WTC11 (cell line): ENCODE results near the gene TMEM151A. TPM values are rescaled to one million over a fixed set of nuclear protein-coding genes. Genes with fewer than 3 reads are reported as not detected.

ENCODE experiments used
- ATAC-seq: fragments of 200-7000 bp; cut with Tn5 transposase; 2 replicates; pipeline ENCODE4 v1.10.0; 2021; ENCODE audit warnings: mild to moderate bottlenecking, moderate library complexity
- CTCF ChIA-PET: fragments of 300-600 bp; sonication (Branson Sonifier 250); formaldehyde crosslinking; loops from one replicate; lab custom pipeline; 2021; ENCODE audit warnings: antibody characterized with exemption; lab: Charles Lee
- POLR2A ChIA-PET: fragments of 350-600 bp; sonication (Branson Sonifier 250); formaldehyde crosslinking; loops from one replicate; lab custom pipeline; 2021; ENCODE audit warnings: antibody characterized with exemption; lab: Charles Lee
- DNase-seq: peaks from one replicate; pipeline ENCODE4 v3.0.0; 2021; ENCODE audit warnings: low spot score
- H3K27ac Mint-ChIP-seq: 2 replicates; pipeline ENCODE4 v1.8.0; 2021; ENCODE audit warnings: mixed read lengths
- H3K27me3 Mint-ChIP-seq: 2 replicates; pipeline ENCODE4 v1.8.0; 2021; ENCODE audit warnings: low read depth, mild to moderate bottlenecking, moderate library complexity, mixed read lengths
- H3K36me3 Mint-ChIP-seq: 2 replicates; pipeline ENCODE4 v1.8.0; 2021; ENCODE audit warnings: mixed read lengths
- H3K4me1 Mint-ChIP-seq: 2 replicates; pipeline ENCODE4 v1.8.0; 2022; ENCODE audit warnings: mixed read lengths
- H3K4me3 Mint-ChIP-seq: 2 replicates; pipeline ENCODE4 v1.8.0; 2021; ENCODE audit warnings: mild to moderate bottlenecking, moderate library complexity, mixed read lengths
- H3K9me3 Mint-ChIP-seq: 2 replicates; pipeline ENCODE4 v1.8.0; 2021; ENCODE audit warnings: mixed read lengths
- ESRRA ChIP-seq: sonication (generic); formaldehyde crosslinking; IDR thresholded peaks from 2 replicates; pipeline ENCODE4 v1.8.1; 2022; ENCODE audit warnings: mild to moderate bottlenecking, missing genetic modification reagents, borderline replicate concordance
- FOXJ3 ChIP-seq: sonication (generic); formaldehyde crosslinking; IDR thresholded peaks from 2 replicates; pipeline ENCODE4 v1.9.0; 2021; ENCODE audit warnings: missing genetic modification reagents, mild to moderate bottlenecking, borderline replicate concordance
- GABPB1 ChIP-seq: sonication (generic); formaldehyde crosslinking; IDR thresholded peaks from 2 replicates; pipeline ENCODE4 v1.8.1; 2023; ENCODE audit warnings: mild to moderate bottlenecking, missing genetic modification reagents
- GTF2I ChIP-seq: fragments of 250-450 bp; sonication (Bioruptor Pico); conservative IDR thresholded peaks from 2 replicates; pipeline ENCODE4 v1.4.0; 2021; ENCODE audit warnings: mild to moderate bottlenecking
- JUN ChIP-seq: sonication (generic); formaldehyde crosslinking; IDR thresholded peaks from 2 replicates; pipeline ENCODE4 v1.8.0; 2023; ENCODE audit warnings: mild to moderate bottlenecking, missing genetic modification reagents
- NR2C2 ChIP-seq: sonication (generic); formaldehyde crosslinking; IDR thresholded peaks from 2 replicates; pipeline ENCODE4 v1.8.0; 2022; ENCODE audit warnings: mild to moderate bottlenecking, missing genetic modification reagents
- OVOL2 ChIP-seq: fragments of 250-450 bp; sonication (Bioruptor Pico); IDR thresholded peaks from 2 replicates; pipeline ENCODE4 v1.9.0; 2021; ENCODE audit warnings: mild to moderate bottlenecking, borderline replicate concordance
- SMAD4 ChIP-seq: sonication (generic); formaldehyde crosslinking; IDR thresholded peaks from 2 replicates; pipeline ENCODE4 v1.8.0; 2022; ENCODE audit warnings: mild to moderate bottlenecking, missing genetic modification reagents
- TCF7 ChIP-seq: sonication (generic); formaldehyde crosslinking; IDR thresholded peaks from 2 replicates; pipeline ENCODE4 v1.8.0; 2022; ENCODE audit warnings: mild to moderate bottlenecking, low read depth, missing genetic modification reagents, moderate library complexity
- ZNF416 ChIP-seq: fragments of 250-450 bp; sonication (Bioruptor Pico); IDR thresholded peaks from 2 replicates; pipeline ENCODE4 v1.9.0; 2021; ENCODE audit warnings: mild to moderate bottlenecking, inconsistent platforms
- ZNF423 ChIP-seq: fragments of 250-450 bp; sonication (Bioruptor Pico); IDR thresholded peaks from 2 replicates; pipeline ENCODE4 v2.1.2; 2022; ENCODE audit warnings: mild to moderate bottlenecking, moderate library complexity
- total RNA-seq: library from RNA; stranded (reverse); gene quantifications from 3 replicates; pipeline ENCODE4 v1.2.3, GENCODE V29; 2021
- TF ChIP-seq, protein P1 (sequence below): sonication (generic); formaldehyde crosslinking; conservative IDR thresholded peaks from 2 replicates; pipeline ENCODE4 v1.8.1; 2022; ENCODE audit warnings: mild to moderate bottlenecking, missing genetic modification reagents
- TF ChIP-seq, protein P2 (sequence below): sonication (generic); formaldehyde crosslinking; IDR thresholded peaks from 2 replicates; pipeline ENCODE4 v1.8.0; 2023; ENCODE audit warnings: missing genetic modification reagents
- TF ChIP-seq, protein P3 (sequence below): sonication (generic); formaldehyde crosslinking; IDR thresholded peaks from 2 replicates; pipeline ENCODE4 v1.8.0; 2022; ENCODE audit warnings: mild to moderate bottlenecking, missing genetic modification reagents
- TF ChIP-seq, protein P4 (sequence below): sonication (generic); formaldehyde crosslinking; IDR thresholded peaks from 2 replicates; pipeline ENCODE4 v1.8.1; 2022; ENCODE audit warnings: missing genetic modification reagents, borderline replicate concordance
- TF ChIP-seq, protein P5 (sequence below): fragments of 250-450 bp; sonication (Bioruptor Pico); IDR thresholded peaks from 2 replicates; pipeline ENCODE4 v1.9.0; 2021; ENCODE audit warnings: moderate library complexity, mild to moderate bottlenecking, inconsistent platforms, borderline replicate concordance
- TF ChIP-seq, protein P6 (sequence below): fragments of 250-450 bp; sonication (Bioruptor Pico); IDR thresholded peaks from 2 replicates; pipeline ENCODE4 v1.9.0; 2021; ENCODE audit warnings: mild to moderate bottlenecking, borderline replicate concordance
- TF ChIP-seq, protein P7 (sequence below): sonication (generic); formaldehyde crosslinking; IDR thresholded peaks from 2 replicates; pipeline ENCODE4 v1.8.0; 2022; ENCODE audit warnings: mild to moderate bottlenecking, missing genetic modification reagents

TMEM151A gene
- total RNA-seq, 1 experiment from 2014 or later: 2.2 TPM

DNA sequence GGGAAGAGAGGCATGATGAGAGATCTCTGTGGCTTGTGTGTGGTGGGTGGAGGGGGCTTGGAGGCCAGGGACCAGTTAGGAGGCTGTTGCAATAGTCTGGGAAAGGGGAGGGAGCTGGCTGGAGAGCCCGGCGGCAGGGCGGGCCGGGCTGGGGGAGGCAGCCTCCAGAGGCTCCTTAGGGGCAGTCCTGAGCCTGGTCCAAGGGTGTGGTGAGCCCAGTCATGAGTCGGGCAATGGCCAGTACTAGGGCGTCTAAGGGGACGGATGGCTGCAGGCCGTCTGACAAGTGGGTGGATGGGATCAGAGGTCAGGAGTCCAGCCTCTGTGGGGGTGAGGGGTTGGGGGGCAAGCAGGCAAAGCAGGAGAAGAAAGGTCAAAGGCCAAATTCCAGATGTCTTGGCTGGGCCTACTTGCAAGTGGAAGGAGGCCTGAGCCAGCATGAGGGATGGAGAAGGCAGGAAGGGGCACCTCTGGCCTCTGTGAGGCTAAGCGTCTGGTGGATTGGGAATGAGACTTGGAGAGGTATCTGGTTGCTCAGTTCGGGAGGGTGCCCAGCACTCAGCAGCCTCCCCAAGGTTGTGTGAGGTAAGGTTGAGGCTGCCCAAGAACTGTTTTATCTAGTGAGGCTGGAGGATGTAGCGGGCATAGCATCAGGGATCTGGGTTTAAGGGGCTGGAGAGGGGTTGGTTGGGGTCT, 31.2 kb downstream of the TMEM151A start:
- ChIA-PET POLR2A (interaction anchor here (1.6 kb wide), 1 partner anchor 10 kb away, joined by 14 read pairs; no protein-coding TSS in a partner anchor), CTCF (interaction anchor here (0.6 to 2.0 kb wide), 6 partner anchors 10 to 77 kb away, joined by 3 to 51 read pairs (median 5); partner anchors contain the start of genes RAB1B and RIN1)
- H3K36me3 Mint-ChIP-seq: peaks cover 20% of the 10 kb centered on the region
- peaks cover 24% of the 10 kb centered on the region for H3K27me3 Mint-ChIP-seq
- H3K4me3 Mint-ChIP-seq: no peak overlapping the region
- DNase-seq (no peak), ATAC-seq (no peak)
- peaks cover 23% of the 10 kb centered on the region for H3K4me1 Mint-ChIP-seq
- TF ChIP-seq, protein P1, sequence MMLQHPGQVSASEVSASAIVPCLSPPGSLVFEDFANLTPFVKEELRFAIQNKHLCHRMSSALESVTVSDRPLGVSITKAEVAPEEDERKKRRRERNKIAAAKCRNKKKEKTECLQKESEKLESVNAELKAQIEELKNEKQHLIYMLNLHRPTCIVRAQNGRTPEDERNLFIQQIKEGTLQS: no peak
- TF ChIP-seq GABPB1 (CRISPR knock-in tag) (no peak), ZNF423 (no peak), ZNF416 (CRISPR knock-in tag) (no peak), NR2C2 (no peak)
- TF ChIP-seq, protein P2, sequence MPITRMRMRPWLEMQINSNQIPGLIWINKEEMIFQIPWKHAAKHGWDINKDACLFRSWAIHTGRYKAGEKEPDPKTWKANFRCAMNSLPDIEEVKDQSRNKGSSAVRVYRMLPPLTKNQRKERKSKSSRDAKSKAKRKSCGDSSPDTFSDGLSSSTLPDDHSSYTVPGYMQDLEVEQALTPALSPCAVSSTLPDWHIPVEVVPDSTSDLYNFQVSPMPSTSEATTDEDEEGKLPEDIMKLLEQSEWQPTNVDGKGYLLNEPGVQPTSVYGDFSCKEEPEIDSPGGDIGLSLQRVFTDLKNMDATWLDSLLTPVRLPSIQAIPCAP (CRISPR knock-in tag): no peak
- TF ChIP-seq, protein P3, sequence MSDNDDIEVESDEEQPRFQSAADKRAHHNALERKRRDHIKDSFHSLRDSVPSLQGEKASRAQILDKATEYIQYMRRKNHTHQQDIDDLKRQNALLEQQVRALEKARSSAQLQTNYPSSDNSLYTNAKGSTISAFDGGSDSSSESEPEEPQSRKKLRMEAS (CRISPR knock-in tag): no peak
- TF ChIP-seq, protein P4, sequence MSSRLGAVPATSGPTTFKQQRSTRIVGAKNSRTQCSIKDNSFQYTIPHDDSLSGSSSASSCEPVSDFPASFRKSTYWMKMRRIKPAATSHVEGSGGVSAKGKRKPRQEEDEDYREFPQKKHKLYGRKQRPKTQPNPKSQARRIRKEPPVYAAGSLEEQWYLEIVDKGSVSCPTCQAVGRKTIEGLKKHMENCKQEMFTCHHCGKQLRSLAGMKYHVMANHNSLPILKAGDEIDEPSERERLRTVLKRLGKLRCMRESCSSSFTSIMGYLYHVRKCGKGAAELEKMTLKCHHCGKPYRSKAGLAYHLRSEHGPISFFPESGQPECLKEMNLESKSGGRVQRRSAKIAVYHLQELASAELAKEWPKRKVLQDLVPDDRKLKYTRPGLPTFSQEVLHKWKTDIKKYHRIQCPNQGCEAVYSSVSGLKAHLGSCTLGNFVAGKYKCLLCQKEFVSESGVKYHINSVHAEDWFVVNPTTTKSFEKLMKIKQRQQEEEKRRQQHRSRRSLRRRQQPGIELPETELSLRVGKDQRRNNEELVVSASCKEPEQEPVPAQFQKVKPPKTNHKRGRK (CRISPR knock-in tag): no peak
- H3K27ac Mint-ChIP-seq: no peak overlapping the region
- H3K9me3 Mint-ChIP-seq: peaks cover 26% of the 10 kb centered on the region

DNA sequence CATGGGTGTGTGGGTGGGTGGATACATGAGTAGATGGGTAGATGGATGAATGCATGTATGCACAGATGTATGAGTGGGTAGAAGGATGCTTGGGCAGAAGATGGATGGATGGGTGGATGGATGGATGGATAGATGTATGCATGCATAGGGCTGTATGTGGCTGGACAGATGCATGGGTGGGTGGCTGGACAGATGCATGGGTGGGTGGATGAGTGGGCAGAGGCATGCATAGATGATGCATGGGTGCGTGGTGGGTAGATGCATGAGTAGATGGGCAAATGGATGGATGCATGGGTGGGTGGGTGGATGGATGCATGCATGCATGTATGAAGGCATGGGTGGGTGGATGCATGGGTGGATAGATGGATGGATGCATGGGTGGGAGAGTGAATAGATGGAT, 32.0 kb downstream of the TMEM151A start:
- CTCF ChIA-PET: interaction anchor here (2.1 kb wide), 1 partner anchor 11 kb away, joined by 27 read pairs; no protein-coding TSS in a partner anchor

More for the DNA sequence above, 32.0 kb downstream of the TMEM151A start:
- Mint-ChIP-seq H3K27me3 (peaks cover 28% of the 10 kb centered on the region), H3K27ac (no peak overlapping the region), H3K9me3 (peaks cover 24% of the 10 kb centered on the region), H3K4me1 (peaks cover 18% of the 10 kb centered on the region), H3K4me3 (no peak overlapping the region), H3K36me3 (peaks cover 17% of the 10 kb centered on the region)
- TF ChIP-seq TCF7: no peak
- TF ChIP-seq, protein P5, sequence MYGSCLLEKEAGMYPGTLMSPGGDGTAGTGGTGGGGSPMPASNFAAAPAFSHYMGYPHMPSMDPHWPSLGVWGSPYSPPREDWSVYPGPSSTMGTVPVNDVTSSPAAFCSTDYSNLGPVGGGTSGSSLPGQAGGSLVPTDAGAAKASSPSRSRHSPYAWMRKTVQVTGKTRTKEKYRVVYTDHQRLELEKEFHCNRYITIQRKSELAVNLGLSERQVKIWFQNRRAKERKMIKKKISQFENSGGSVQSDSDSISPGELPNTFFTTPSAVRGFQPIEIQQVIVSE: no peak
- TF ChIP-seq JUN: no peak
- no peak for TF ChIP-seq ESRRA (CRISPR knock-in tag)
- TF ChIP-seq, protein P6, sequence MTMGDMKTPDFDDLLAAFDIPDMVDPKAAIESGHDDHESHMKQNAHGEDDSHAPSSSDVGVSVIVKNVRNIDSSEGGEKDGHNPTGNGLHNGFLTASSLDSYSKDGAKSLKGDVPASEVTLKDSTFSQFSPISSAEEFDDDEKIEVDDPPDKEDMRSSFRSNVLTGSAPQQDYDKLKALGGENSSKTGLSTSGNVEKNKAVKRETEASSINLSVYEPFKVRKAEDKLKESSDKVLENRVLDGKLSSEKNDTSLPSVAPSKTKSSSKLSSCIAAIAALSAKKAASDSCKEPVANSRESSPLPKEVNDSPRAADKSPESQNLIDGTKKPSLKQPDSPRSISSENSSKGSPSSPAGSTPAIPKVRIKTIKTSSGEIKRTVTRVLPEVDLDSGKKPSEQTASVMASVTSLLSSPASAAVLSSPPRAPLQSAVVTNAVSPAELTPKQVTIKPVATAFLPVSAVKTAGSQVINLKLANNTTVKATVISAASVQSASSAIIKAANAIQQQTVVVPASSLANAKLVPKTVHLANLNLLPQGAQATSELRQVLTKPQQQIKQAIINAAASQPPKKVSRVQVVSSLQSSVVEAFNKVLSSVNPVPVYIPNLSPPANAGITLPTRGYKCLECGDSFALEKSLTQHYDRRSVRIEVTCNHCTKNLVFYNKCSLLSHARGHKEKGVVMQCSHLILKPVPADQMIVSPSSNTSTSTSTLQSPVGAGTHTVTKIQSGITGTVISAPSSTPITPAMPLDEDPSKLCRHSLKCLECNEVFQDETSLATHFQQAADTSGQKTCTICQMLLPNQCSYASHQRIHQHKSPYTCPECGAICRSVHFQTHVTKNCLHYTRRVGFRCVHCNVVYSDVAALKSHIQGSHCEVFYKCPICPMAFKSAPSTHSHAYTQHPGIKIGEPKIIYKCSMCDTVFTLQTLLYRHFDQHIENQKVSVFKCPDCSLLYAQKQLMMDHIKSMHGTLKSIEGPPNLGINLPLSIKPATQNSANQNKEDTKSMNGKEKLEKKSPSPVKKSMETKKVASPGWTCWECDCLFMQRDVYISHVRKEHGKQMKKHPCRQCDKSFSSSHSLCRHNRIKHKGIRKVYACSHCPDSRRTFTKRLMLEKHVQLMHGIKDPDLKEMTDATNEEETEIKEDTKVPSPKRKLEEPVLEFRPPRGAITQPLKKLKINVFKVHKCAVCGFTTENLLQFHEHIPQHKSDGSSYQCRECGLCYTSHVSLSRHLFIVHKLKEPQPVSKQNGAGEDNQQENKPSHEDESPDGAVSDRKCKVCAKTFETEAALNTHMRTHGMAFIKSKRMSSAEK (CRISPR knock-in tag): no peak
- TF ChIP-seq FOXJ3 (CRISPR knock-in tag): no peak
- TF ChIP-seq, protein P7, sequence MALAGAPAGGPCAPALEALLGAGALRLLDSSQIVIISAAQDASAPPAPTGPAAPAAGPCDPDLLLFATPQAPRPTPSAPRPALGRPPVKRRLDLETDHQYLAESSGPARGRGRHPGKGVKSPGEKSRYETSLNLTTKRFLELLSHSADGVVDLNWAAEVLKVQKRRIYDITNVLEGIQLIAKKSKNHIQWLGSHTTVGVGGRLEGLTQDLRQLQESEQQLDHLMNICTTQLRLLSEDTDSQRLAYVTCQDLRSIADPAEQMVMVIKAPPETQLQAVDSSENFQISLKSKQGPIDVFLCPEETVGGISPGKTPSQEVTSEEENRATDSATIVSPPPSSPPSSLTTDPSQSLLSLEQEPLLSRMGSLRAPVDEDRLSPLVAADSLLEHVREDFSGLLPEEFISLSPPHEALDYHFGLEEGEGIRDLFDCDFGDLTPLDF (CRISPR knock-in tag): no peak
- TF ChIP-seq SMAD4 (CRISPR knock-in tag): no peak
- no peak for TF ChIP-seq GTF2I (CRISPR knock-in tag)
- TF ChIP-seq OVOL2 (CRISPR knock-in tag): no peak
- DNase-seq: no peak
- POLR2A ChIA-PET: interaction anchor here (0.7 to 1.7 kb wide), 2 partner anchors 11 to 56 kb away, joined by 3 to 8 read pairs; no protein-coding TSS in a partner anchor
- ATAC-seq: no peak
